Osteocyte (in vitro differentiated cells): Measurements from ENCODE around the gene USP31. TPM values are rescaled to one million over a fixed set of nuclear protein-coding genes. Genes with fewer than 3 reads are reported as not detected.

Source experiments
- DNase-seq: peaks from one replicate; pipeline ENCODE4 v3.0.0; 2021; ENCODE audit warnings: mixed read lengths; ENCODE audit not compliant: unreplicated experiment; ENCODE audit errors: extremely low spot score
- H3K27ac Mint-ChIP-seq: one replicate; pipeline ENCODE4 v1.8.0; 2021; ENCODE audit warnings: mild to moderate bottlenecking, mixed read lengths; ENCODE audit not compliant: unreplicated experiment
- H3K27me3 Mint-ChIP-seq: one replicate; pipeline ENCODE4 v1.8.0; 2021; ENCODE audit warnings: mixed read lengths; ENCODE audit not compliant: unreplicated experiment
- H3K36me3 Mint-ChIP-seq: one replicate; pipeline ENCODE4 v1.8.0; 2021; ENCODE audit warnings: mixed read lengths; ENCODE audit not compliant: unreplicated experiment
- H3K4me1 Mint-ChIP-seq: one replicate; pipeline ENCODE4 v1.8.0; 2021; ENCODE audit warnings: mixed read lengths; ENCODE audit not compliant: unreplicated experiment
- H3K4me3 Mint-ChIP-seq: one replicate; pipeline ENCODE4 v1.8.0; 2021; ENCODE audit warnings: mild to moderate bottlenecking, moderate library complexity, mixed read lengths; ENCODE audit not compliant: unreplicated experiment
- H3K9me3 Mint-ChIP-seq: one replicate; pipeline ENCODE4 v1.8.0; 2021; ENCODE audit warnings: mixed read lengths; ENCODE audit not compliant: unreplicated experiment
- CTCF ChIP-seq: fragments of 200-600 bp; sonication (generic); IDR thresholded peaks from 2 replicates; pipeline ENCODE4 v1.5.0; 2021; ENCODE audit warnings: antibody characterized with exemption, mild to moderate bottlenecking, moderate library complexity
- total RNA-seq: library from RNA; stranded (reverse); gene quantifications from 2 replicates; pipeline ENCODE4 v1.2.1, GENCODE V29; 2021

Gene USP31
- total RNA-seq, 1 donor from 2014 or later, result 7.9 TPM

- H3K4me3 Mint-ChIP-seq, result no peak overlapping the region
These were observed 132.9 kb downstream of the USP31 start for GRCh38 chr16:23016368-23016767.

GRCh38 chr16:23015580-23015979, 133.7 kb downstream of the USP31 start:
- Mint-ChIP-seq H3K27ac (no peak overlapping the region), H3K9me3 (peaks cover 3% of the 10 kb centered on the region), H3K4me1 (no peaks in the 10 kb centered on the region), H3K4me3 (no peak overlapping the region), H3K27me3 (no peaks in the 10 kb centered on the region), H3K36me3 (no peaks in the 10 kb centered on the region)
- DNase-seq, result no peak
- no peak for TF ChIP-seq CTCF

More at GRCh38 chr16:23016368-23016767, 132.9 kb downstream of the USP31 start:
- peaks cover 8% of the 10 kb centered on the region for H3K9me3 Mint-ChIP-seq
- no peak overlapping the region for H3K27ac Mint-ChIP-seq
- H3K27me3 Mint-ChIP-seq, result no peaks in the 10 kb centered on the region
- DNase-seq, result no peak
- no peak for TF ChIP-seq CTCF
- no peaks in the 10 kb centered on the region for H3K4me1 Mint-ChIP-seq
- H3K36me3 Mint-ChIP-seq, result no peaks in the 10 kb centered on the region

- no peak for DNase-seq
- Mint-ChIP-seq H3K4me1 (no peaks in the 10 kb centered on the region), H3K27me3 (no peaks in the 10 kb centered on the region), H3K36me3 (no peaks in the 10 kb centered on the region), H3K9me3 (no peaks in the 10 kb centered on the region), H3K27ac (no peak overlapping the region), H3K4me3 (no peak overlapping the region)
- TF ChIP-seq CTCF, result no peak
These were observed 134.7 kb downstream of the USP31 start for GRCh38 chr16:23014592-23014991.

Other genes with a start within 250 kb of the USP31 start
- not detected in 2 replicates for gene SCNN1G, start 33.3 kb upstream of the USP31 start, total RNA-seq
- not detected in 2 replicates for gene SCNN1B, start 152.8 kb upstream of the USP31 start, total RNA-seq